ENCODE data around the gene GGN.

DNA sequence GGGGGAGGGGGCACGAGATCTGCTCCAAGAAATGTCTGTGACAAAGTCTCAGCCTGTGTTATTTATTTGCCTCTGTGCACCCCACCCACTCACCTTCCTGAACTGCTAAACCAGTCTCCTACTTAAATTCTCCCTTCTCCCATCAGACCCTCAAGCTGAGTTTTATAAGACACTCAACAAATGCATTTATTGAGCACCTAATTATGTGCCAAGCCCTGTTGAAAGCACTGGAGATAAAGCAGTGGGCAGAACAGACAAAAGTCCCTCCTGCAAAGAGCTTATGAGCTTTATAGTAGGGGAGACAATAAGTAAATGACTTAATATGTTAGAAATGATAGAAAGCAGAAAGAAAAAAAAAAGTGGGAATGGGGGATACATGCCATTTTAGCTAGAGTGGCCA lies 11.7 kb upstream of the GGN start:
- TF ChIP-seq CTCF (conservative IDR thresholded peaks at IDR 0.05 in 1 of 2, IDR thresholded peaks at IDR 0.05 in 1 of 2; ENCODE audit: low read depth in 1 of 2, low read length in 2 of 2) (no peak), EZH2 (IDR thresholded peaks at IDR 0.05; ENCODE audit: low read length, missing control alignments) (no peak)

Data from fibroblast of lung (primary cell).